HepG2 (cell line): ENCODE results near the gene SLC38A3. TPM values are rescaled to one million over a fixed set of nuclear protein-coding genes. Genes with fewer than 3 reads are reported as not detected.

Source experiments
- microRNA counts: library from miRNA; unstranded; fragments of <30 nt; microRNA quantifications from one replicate; lab custom pipeline; 2015
- microRNA-seq: library from miRNA; unstranded; fragments of <30 nt; microRNA quantifications from one replicate; pipeline ENCODE4, GENCODE V29; 2020
- polyA plus RNA-seq, 8 experiments: library from polyadenylated mRNA; depleted of rRNA in 3 of 8; stranded (reverse) in 7 of 8; unstranded in 1 of 8; fragments of >200 nt; fragmentation: Illumina TruSeq in 4 of 8; extraction: Trizol in 4 of 8; gene quantifications; 2 replicates each; pipeline versions ENCODE4 v1.2.1 to v1.2.3, GENCODE V29; 2011 to 2016; ENCODE audit warnings: low read depth in 4 of 8, missing spikeins in 1 of 8, mixed read lengths in 1 of 8; ENCODE audit not compliant: insufficient read depth in 1 of 8
- small RNA-seq, 3 experiments: library from RNA; depleted of rRNA; stranded (forward); fragments of <200 nt; gene quantifications; one replicate each; pipeline ENCODE3, GENCODE V24; 2012; ENCODE audit warnings: low read depth in 2 of 3, low replicate concordance in 1 of 3; ENCODE audit not compliant: insufficient read length in 3 of 3, insufficient read depth in 2 of 3
- total RNA-seq, 5 experiments: library from RNA; depleted of rRNA; stranded (reverse); fragments of >200 nt; fragmentation: Illumina TruSeq; extraction: Trizol; gene quantifications; 2 replicates each; pipeline ENCODE4 v1.2.3, GENCODE V29; 2016; ENCODE audit warnings: low read depth in 1 of 5

Gene SLC38A3
- total and polyA plus RNA-seq, 2 of the 13 experiments (the other 11 are each of a cell fraction or from before 2014, with no cell fraction given) = 29.8 to 164 TPM

MicroRNA genes within 50 kb of the gene (microRNA counts, 767-probe panel; counts per million panel counts)
- microRNA hsa-miR-566 (lab: Ali Mortazavi, UCI) = not detected

Small RNAs within 50 kb of the gene (microRNA-seq; reads per million reads assigned to microRNA genes)
- gene MIR566 (not detected), gene MIR5787 (not detected)

Small RNAs within 50 kb of the gene (small RNA-seq; reads per million reads assigned to genes)
- gene MIR566 (0 reads per million in 3 experiments), gene MIR5787 (0 reads per million in 3 experiments)

Other genes with a start within 250 kb of the SLC38A3 start
- 65.0 and 106 TPM in 2 replicates for gene RBM5, start 116.4 kb upstream of the SLC38A3 start, total RNA-seq (2016; rRNA removed; fragmentation: Illumina TruSeq; extraction: Trizol)
- 204 and 254 TPM in 2 replicates for gene RBM5, start 116.4 kb upstream of the SLC38A3 start, polyA plus RNA-seq (2011; rRNA removed)
- gene SEMA3F, start 49.9 kb upstream of the SLC38A3 start, total RNA-seq (2016; rRNA removed; fragmentation: Illumina TruSeq; extraction: Trizol) = 3.6 and 7.6 TPM in 2 replicates
- 14.8 and 17.2 TPM in 2 replicates for gene SEMA3F, start 49.9 kb upstream of the SLC38A3 start, polyA plus RNA-seq (2011; rRNA removed)
- gene GNAT1, start 13.7 kb upstream of the SLC38A3 start, total RNA-seq (2016; rRNA removed; fragmentation: Illumina TruSeq; extraction: Trizol) = 0.15 TPM in 1 of 2 replicates, not detected in the other
- gene GNAT1, start 13.7 kb upstream of the SLC38A3 start, polyA plus RNA-seq (2011; rRNA removed) = 0.03 TPM in 1 of 2 replicates, not detected in the other
- 34.5 and 51.1 TPM in 2 replicates for gene GNAI2, start 30.9 kb downstream of the SLC38A3 start, total RNA-seq (2016; rRNA removed; fragmentation: Illumina TruSeq; extraction: Trizol)
- 66.1 and 66.2 TPM in 2 replicates for gene GNAI2, start 30.9 kb downstream of the SLC38A3 start, polyA plus RNA-seq (2011; rRNA removed)
- gene SEMA3B, start 63.9 kb downstream of the SLC38A3 start, total RNA-seq (2016; rRNA removed; fragmentation: Illumina TruSeq; extraction: Trizol) = 25.6 and 93.2 TPM in 2 replicates
- gene SEMA3B, start 63.9 kb downstream of the SLC38A3 start, polyA plus RNA-seq (2011; rRNA removed) = 158 and 173 TPM in 2 replicates
- gene LSMEM2, start 73.8 kb downstream of the SLC38A3 start, total RNA-seq (2016; rRNA removed; fragmentation: Illumina TruSeq; extraction: Trizol) = 0.07 TPM in 1 of 2 replicates, not detected in the other
- gene LSMEM2, start 73.8 kb downstream of the SLC38A3 start, polyA plus RNA-seq (2011; rRNA removed) = 0.41 and 0.44 TPM in 2 replicates
- 81.4 and 96.1 TPM in 2 replicates for gene IFRD2, start 87.2 kb downstream of the SLC38A3 start, total RNA-seq (2016; rRNA removed; fragmentation: Illumina TruSeq; extraction: Trizol)
- 32.8 and 43.1 TPM in 2 replicates for gene IFRD2, start 87.2 kb downstream of the SLC38A3 start, polyA plus RNA-seq (2011; rRNA removed)
- gene HYAL3, start 94.1 kb downstream of the SLC38A3 start, total RNA-seq (2016; rRNA removed; fragmentation: Illumina TruSeq; extraction: Trizol) = 5.5 and 5.9 TPM in 2 replicates
- gene HYAL3, start 94.1 kb downstream of the SLC38A3 start, polyA plus RNA-seq (2011; rRNA removed) = 10.4 and 12.9 TPM in 2 replicates
- 1.5 and 3.4 TPM in 2 replicates for gene NAA80, start 94.1 kb downstream of the SLC38A3 start, total RNA-seq (2016; rRNA removed; fragmentation: Illumina TruSeq; extraction: Trizol)
- 8.7 and 13.1 TPM in 2 replicates for gene NAA80, start 94.1 kb downstream of the SLC38A3 start, polyA plus RNA-seq (2011; rRNA removed)
- gene HYAL1, start 98.3 kb downstream of the SLC38A3 start, total RNA-seq (2016; rRNA removed; fragmentation: Illumina TruSeq; extraction: Trizol) = 50.5 and 76.5 TPM in 2 replicates
- gene HYAL1, start 98.3 kb downstream of the SLC38A3 start, polyA plus RNA-seq (2011; rRNA removed) = 193 and 218 TPM in 2 replicates
- gene HYAL2, start 117.5 kb downstream of the SLC38A3 start, total RNA-seq (2016; rRNA removed; fragmentation: Illumina TruSeq; extraction: Trizol) = 40.9 and 76.2 TPM in 2 replicates
- gene HYAL2, start 117.5 kb downstream of the SLC38A3 start, polyA plus RNA-seq (2011; rRNA removed) = 102 and 144 TPM in 2 replicates
- gene TUSC2, start 123.0 kb downstream of the SLC38A3 start, total RNA-seq (2016; rRNA removed; fragmentation: Illumina TruSeq; extraction: Trizol) = 35.9 and 36.7 TPM in 2 replicates
- gene TUSC2, start 123.0 kb downstream of the SLC38A3 start, polyA plus RNA-seq (2011; rRNA removed) = 38.5 and 39.1 TPM in 2 replicates
- gene RASSF1, start 135.6 kb downstream of the SLC38A3 start, total RNA-seq (2016; rRNA removed; fragmentation: Illumina TruSeq; extraction: Trizol) = 7.7 and 10.2 TPM in 2 replicates
- gene RASSF1, start 135.6 kb downstream of the SLC38A3 start, polyA plus RNA-seq (2011; rRNA removed) = 27.5 and 28.6 TPM in 2 replicates
- gene ZMYND10, start 140.5 kb downstream of the SLC38A3 start, total RNA-seq (2016; rRNA removed; fragmentation: Illumina TruSeq; extraction: Trizol) = 0.49 and 0.60 TPM in 2 replicates
- gene ZMYND10, start 140.5 kb downstream of the SLC38A3 start, polyA plus RNA-seq (2011; rRNA removed) = 0.74 and 1.8 TPM in 2 replicates
- 25.3 and 30.6 TPM in 2 replicates for gene NPRL2, start 145.5 kb downstream of the SLC38A3 start, total RNA-seq (2016; rRNA removed; fragmentation: Illumina TruSeq; extraction: Trizol)
- 51.4 and 52.7 TPM in 2 replicates for gene NPRL2, start 145.5 kb downstream of the SLC38A3 start, polyA plus RNA-seq (2011; rRNA removed)
- gene CYB561D2, start 145.6 kb downstream of the SLC38A3 start, total RNA-seq (2016; rRNA removed; fragmentation: Illumina TruSeq; extraction: Trizol) = 9.1 and 17.2 TPM in 2 replicates
- gene CYB561D2, start 145.6 kb downstream of the SLC38A3 start, polyA plus RNA-seq (2011; rRNA removed) = 11.1 and 13.0 TPM in 2 replicates
- gene TMEM115, start 154.2 kb downstream of the SLC38A3 start, total RNA-seq (2016; rRNA removed; fragmentation: Illumina TruSeq; extraction: Trizol) = 15.2 and 30.7 TPM in 2 replicates
- gene TMEM115, start 154.2 kb downstream of the SLC38A3 start, polyA plus RNA-seq (2011; rRNA removed) = 22.1 and 31.0 TPM in 2 replicates